GM12874 (cell line): ENCODE results near the gene ARSJ.

Experiments used
- CTCF ChIP-seq: IDR thresholded peaks from 2 replicates; pipeline ENCODE4 v1.5.1; 2011; ENCODE audit warnings: low read depth, mild to moderate bottlenecking, control low read depth, low read length, moderate library complexity; ENCODE audit not compliant: insufficient read depth

The ARSJ gene

DNA sequence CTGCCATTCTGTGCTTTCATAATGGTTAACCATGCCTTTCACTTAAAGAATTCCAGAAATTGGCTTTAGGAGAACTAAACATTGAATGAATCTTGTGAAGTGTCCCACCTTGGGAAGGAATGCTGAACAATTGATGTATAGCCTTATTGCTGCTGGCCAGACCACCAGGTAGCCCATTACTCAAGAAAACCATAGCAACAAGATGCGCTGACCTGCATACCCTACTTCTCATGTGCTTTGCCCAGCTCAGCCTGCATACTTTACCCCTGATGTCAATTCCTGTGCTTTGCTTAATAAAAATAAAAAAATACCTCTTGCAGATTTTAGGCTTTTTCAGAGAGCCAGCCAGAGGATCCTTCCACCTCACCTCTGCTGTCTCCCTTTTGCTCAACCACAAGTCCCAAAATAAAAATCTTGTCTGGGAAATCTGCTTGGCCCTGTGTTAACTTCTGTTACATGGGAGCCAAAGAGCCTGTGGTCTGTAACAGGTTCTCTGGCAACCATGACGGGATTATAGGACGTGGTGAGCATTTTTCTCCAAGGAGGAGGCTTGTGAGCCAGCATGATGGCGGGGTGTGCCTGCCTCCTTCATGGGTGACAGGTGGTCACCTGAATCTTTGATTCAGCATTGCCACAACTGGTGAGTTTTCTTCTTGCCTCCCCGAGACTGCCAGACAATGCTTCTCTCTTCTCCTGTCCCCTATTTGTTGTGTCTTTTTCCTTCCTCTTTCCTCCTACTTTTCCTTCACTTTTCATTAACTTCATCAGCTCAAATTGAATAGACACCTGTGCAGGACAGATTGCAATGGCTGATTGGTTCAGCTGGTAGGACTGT lies 106.8 kb downstream of the ARSJ start:
- TF ChIP-seq CTCF = no peak

- TF ChIP-seq CTCF = no peak
Observed at GRCh38 chr4:113871080-113871479, 108.4 kb downstream of the ARSJ start.

DNA sequence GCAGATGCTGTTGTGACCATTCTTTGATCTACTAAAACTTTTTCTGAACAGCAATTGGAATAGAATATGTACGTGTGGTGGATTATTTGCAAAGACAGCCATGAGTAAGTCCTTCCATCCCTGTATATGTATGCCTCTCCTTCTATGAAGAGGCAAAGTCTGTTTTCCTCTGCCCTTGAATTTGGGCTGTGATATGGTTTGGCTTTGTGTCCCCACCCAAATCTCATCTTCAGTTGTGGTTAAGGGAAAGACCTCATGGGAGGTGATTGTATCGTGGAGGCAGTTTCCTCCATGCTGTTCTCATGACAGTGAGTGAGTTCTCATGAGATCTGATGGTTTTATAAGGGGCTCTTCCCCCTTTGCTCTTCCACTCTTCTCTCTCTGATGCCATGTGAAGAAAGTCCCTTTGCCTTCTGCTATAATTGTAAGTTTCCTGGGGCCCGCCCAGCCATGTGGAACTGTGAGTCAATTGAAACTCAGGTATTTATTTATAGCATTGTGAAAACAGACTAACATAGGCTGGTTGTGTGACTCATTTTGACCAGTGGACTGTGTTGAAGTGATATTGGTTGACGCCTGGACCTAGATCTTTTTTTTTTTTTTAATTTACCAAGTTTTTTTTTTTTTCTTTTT lies 109.6 kb downstream of the ARSJ start:
- TF ChIP-seq CTCF = no peak

DNA sequence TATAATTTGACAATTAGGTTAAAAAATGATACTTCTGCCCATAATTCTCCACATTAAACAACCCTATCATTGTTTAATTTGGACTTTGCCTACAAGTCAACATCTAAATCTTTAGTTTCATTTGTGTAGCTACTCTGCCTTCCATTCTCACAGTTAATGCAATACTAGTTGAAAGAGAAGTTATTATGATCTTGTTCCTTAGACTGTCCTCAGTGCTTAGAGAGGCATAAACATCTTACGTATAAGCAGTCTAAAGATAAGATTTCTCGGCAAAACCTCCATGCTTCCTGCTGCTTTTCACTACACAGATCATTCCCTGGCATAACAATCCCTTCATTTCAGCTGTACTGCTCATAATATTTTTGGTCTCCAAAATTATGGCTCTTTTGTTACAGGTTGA lies 112.8 kb downstream of the ARSJ start:
- no peak for TF ChIP-seq CTCF

GRCh38 chr4:113858924-113859323 lies 120.5 kb downstream of the ARSJ start:
- TF ChIP-seq CTCF = no peak

DNA sequence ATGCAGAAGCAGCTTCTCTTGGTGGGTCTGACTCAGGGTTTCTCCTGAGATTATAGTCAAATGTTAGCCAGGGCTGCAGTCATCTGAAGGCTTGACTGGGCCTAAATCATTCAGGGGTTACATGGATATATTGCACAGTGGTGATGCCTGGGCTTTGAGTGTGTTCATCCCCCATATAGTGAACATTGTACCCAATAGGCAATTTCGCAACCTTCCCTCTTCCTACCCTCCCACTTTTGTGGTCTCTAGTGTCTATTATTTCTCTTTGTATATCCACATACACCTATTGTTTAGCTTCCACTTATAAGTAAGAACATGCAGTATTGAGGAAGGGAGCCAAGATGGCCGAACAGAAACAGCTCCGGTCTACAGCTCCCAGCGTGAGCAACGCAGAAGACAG lies 127.6 kb downstream of the ARSJ start:
- TF ChIP-seq CTCF = no peak
